HG03575 (cell line): ENCODE data around the gene OR8G1.
A peak's percentile ranks its signal among the peaks of the same experiment; 100 is the strongest.
"Not testable (repeated sequence)": the region's sequence is repeated elsewhere in the genome, so short reads cannot be mapped to it uniquely, and the experiment has no call there.

Experiments used
- ATAC-seq: cut with Tn5 transposase; IDR thresholded peaks from one replicate; pipeline ENCODE4 v1.9.1; 2021; ENCODE audit not compliant: unreplicated experiment, insufficient number of reproducible peaks, low FRiP score; ENCODE audit errors: extremely low read depth

The OR8G1 gene

GRCh38 chr11:124240621-124241397 lies at the start of gene OR8G1:
TSS of gene OR8G1 (plus strand) at chr11:124241095. CDS start at chr11:124249676, 8,581 bp downstream.
- no peak for ATAC-seq

- ATAC-seq: no peak
These were observed 47.5 kb upstream of the OR8G1 start for GRCh38 chr11:124193221-124194010.

DNA sequence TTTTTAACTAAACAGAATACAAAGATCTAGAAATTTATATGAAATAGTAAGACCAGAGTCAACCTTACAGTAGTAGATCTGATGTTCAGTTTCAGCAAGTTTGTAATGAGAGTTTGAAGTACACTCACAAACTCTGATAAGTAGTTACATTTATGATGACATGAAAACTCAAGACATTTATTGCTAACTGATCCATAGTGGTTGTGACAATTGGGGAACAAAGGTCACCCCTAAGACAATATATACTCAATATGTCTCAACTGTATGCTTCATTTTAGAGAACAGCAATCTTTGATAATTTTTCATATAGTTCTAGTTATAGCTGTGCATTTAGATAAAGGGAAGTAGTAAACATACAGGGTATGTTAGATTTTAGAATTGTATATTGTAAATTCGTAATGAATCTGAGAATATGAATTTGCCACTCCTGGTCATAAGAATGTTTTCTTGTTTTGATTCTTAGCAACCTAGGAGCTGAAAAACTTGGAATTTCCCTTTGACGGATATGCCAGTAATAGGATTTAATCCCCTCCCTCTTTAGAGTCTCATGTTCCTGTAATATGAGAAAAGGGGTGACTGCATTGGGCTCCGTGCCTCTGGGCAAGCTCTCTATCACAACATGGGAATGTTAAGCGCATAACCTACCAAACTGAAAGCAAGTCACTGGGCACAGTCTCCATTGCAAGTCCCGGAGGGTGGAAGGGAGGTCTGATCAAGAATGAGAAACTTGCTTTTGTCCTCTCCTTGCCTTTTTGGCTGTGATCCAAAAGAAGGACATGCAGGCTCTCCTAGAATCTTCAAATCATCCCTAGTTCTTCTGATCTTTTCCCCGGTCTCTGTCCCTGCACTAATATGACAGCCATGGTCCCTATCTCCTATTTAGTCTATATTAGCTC lies 46.4 kb upstream of the OR8G1 start:
- ATAC-seq: no peak

DNA sequence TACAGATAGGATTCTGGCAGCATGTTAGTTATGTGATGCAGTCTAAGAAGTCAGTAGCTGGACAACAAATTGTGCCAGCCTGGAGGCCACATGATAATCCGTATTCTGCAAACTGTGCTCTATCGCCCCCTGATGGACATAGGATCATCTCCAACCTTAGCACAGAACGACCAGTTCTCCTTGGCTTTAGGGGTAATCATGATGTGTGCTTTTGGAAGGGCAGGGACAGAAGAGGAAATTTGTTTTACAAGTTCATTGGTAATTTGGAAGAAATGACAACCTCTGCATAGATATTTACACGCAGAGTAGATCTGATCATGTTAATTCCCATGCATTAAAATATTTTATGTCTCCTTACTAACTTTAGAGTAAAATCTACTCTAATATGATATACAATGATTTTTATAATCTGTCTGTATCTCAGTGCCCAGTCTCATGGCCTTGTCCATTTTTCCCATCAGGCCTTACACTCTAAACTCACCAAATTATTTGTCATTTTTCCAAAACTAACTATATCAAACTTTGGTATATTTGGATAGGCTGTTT lies 45.6 kb upstream of the OR8G1 start:
- peak; percentile 48 for ATAC-seq

DNA sequence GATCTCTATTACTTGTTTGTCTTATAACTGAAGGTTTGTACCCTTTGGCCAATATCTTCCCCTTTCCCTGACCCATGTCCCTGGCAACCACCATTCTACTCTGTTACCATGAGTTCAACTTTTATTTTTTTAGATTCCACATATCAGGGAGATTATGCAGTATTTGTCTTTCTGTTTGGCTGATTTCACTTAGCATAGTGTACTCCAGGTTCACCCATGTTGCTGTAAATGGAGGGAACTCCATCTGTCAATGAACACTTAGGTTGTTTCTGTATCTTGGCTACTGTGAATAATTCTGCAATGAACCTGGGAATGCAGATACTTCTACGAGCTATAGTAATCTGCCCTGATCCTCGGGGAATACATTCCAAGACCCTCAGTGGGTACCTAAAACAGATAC lies 42.9 kb upstream of the OR8G1 start:
- no peak for ATAC-seq

DNA sequence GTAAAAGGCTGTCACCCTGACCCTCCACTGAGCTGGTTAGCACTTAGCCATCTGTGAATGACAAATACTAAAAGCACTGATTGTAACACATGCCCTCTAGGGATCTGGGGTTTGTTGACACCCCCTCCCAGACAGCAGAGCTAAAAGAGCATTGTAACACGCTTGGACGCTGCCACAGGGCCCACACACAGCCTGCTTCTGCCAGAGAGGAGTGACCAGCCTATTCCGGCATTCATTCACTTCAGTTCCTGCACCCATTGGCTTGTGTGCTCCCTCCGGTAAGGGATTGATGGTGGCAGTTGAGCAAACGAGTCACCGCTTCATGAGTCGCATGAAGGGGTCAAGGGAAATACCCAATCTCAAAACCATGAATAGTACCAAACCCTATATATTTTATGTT lies 42.0 kb upstream of the OR8G1 start:
- ATAC-seq: no peak

GRCh38 chr11:124199702-124200101 lies 41.2 kb upstream of the OR8G1 start:
- no peak for ATAC-seq

DNA sequence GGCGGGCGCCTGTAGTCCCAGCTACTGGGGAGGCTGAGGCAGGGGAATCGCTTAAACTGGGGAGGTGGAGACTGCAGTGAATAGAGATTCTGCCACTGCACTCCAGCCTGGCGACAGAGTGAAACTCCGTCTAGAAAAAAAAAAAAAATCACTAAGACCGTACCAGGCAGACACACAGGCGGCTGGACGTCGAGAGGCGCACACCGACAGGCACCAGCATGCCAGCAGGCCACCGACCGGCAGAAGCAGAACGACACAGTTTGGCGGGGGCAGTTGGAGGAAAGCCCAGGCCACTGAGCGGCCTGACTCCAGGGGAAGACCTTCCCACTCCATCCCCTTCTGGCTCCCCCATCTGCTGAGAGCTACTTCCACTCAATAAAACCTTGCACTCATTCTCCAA lies 40.2 kb upstream of the OR8G1 start:
- ATAC-seq: no peak

DNA sequence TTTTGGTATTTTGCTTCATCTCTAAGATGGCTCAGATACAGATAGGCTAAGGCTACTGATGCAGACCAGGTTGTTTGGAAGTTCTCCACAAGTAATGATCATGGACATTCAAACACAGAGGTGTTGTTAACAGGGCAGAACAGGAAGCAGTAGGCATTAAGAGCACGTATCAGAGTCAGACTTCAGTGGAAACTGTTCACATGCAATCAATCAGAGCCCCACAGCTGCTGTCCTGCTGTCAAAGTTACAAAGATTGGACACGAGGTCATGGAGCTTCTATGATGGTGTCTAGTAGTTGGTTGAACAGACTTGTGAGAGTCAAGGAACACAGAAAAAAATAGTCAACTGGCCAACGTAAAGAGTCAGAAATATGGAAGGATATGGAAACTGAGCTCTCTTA lies 37.9 kb upstream of the OR8G1 start:
- ATAC-seq: no peak

DNA sequence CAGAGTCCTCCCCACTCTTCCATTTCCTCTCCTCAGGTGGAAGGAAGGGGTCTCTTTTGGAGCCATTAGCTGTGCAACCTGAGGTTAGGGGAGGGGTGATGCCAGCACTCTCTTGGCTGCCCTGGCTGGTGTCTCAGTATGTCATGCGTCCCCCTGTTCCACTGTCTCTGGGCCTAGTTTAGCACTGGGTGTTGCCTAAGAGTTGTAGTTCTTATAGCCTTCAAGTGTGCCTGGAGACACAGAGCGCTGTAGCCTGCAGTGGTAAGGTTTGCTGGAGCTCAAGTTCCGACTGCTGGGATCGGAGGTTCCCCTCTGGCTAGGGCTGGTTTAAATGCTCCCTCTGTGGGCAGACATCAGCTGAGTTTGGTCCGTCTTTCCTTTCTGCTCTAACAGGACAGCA lies 36.9 kb upstream of the OR8G1 start:
- ATAC-seq: no peak

DNA sequence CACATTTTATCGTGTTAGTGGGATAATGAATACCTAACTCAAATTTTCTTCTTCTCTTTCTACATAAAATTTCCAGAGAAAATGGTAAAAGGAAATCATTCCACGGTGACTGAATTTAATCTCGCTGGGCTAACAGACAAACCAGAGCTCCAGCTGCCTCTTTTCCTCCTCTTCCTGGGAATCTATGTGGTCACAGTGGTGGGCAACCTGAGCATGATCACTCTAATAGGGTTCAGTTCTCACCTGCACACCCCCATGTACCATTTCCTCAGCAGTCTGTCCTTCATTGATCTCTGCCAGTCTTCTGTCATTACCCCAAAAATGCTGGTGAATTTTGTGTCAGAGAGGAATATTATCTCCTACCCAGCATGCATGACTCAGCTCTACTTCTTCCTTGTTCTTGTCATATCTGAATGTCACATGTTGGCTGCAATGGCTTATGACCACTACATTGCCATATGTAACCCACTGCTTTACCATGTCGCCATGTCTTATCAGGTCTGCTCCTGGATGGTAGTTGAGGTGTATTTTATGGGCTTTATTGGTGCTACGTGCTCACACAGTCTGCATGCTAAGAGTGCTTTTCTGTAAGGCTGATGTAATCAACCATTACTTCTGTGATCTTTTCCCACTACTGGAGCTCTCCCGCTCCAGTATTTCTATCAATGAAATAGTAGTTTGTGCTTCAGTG lies 33.6 kb upstream of the OR8G1 start:
- ATAC-seq: no peak

DNA sequence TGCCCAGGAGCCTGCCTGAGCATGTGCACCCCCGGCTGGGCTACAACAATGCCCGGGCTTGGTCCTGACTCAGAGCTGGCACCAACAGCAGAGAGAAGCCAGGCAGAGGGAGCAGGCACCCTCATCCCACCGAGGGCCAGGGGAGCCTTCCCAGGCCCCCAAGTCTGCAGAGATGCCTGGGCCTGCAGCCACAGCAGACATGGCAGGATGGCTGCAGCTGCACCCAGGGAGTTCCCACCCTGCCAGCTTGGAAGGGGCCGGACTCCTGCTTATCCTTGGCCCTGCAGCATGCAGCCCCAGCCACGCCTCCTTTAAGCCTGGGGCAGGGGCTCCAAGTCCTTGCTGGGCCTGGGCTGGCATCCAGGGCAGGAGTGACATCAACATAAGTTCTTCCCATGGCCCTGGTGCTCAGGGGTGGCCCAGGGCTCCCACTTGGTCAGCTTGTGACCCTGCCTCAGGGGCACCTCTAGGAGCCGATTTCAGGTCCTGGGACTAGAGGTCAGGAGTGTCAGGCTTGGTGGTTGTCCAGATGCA lies 31.0 kb upstream of the OR8G1 start:
- ATAC-seq: no peak

GRCh38 chr11:124210421-124210820 lies 30.5 kb upstream of the OR8G1 start:
- ATAC-seq: no peak

DNA sequence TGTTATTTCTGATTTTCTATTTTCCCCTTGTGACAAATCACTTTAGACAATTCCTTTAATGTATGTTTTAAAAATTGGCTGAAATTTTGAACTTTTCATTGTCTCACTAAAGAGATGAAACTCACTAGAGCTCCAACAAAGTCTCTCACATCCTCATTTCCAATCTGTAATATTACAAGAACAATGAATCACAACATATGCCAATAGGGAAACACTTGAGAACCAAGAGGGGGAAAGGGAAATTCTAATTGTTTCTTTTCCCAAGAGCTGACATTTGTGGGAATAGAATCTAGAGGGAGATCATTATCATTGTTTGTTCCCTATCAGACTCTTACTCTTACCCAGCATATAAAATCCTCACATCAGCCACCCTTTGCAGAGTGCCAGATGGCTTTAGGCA lies 29.6 kb upstream of the OR8G1 start:
- ATAC-seq: no peak

GRCh38 chr11:124214027-124214426 lies 26.9 kb upstream of the OR8G1 start:
- ATAC-seq: no peak

DNA sequence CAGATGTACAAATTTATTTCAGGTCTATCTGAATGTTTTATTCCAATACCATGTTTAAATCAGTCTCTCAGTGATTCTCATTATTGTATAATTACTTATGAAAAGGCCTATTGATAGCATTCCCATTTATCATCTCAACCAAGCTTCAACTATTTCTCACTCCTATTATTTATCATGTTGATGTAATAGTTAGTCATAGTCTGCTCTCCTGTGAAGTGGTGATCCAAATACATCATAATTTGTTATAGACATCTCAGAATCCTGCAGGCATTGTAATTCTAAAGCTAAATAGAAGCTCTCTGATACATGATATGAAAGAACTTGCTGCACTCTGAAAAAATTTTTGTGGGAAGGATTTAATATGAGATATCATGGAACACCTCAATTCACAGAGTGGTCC lies 21.8 kb upstream of the OR8G1 start:
- ATAC-seq: no peak

GRCh38 chr11:124222407-124222806 lies 18.5 kb upstream of the OR8G1 start:
- no peak for ATAC-seq

DNA sequence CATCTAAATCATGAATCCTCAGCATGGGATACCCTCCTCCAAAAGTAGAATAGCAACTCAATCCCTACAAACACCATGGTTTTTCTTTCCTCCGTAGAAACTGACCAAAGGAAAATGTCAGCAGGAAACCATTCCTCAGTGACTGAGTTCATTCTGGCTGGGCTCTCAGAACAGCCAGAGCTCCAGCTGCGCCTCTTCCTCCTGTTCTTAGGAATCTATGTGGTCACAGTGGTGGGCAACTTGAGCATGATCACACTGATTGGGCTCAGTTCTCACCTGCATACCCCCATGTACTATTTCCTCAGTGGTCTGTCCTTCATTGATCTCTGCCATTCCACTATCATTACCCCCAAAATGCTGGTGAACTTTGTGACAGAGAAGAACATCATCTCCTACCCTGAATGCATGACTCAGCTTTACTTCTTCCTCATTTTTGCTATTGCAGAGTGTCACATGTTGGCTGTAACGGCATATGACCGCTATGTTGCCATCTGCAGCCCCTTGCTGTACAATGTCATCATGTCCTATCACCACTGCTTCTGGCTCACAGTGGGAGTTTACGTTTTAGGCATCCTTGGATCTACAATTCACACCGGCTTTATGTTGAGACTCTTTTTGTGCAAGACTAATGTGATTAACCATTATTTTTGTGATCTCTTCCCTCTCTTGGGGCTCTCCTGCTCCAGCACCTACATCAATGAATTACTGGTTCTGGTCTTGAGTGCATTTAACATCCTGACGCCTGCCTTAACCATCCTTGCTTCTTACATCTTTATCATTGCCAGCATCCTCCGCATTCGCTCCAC lies 16.1 kb upstream of the OR8G1 start:
- not testable (repeated sequence) for ATAC-seq
